ENCODE data around the gene MYO3B.

DNA sequence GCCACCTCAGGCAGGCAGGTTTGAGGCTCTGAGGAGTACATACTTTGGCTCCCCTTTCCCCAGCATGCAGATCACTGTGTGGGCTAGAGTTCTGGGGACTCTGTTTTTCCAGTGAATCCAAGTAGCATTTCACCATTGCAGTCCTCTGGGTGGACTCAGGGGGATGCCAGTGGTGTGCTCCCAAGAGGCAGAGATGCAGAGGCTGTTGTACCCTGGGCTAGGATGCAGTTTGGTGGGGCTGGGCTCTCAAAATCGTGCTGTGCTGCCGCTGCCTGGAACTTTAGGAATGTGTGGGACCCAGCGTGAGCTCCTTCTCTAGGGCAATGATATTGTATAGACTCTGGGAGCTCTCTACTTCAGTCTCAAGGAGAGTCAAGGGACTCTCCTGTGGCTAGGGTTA, 104.9 kb downstream of the MYO3B start:
- TF ChIP-seq, protein P1, sequence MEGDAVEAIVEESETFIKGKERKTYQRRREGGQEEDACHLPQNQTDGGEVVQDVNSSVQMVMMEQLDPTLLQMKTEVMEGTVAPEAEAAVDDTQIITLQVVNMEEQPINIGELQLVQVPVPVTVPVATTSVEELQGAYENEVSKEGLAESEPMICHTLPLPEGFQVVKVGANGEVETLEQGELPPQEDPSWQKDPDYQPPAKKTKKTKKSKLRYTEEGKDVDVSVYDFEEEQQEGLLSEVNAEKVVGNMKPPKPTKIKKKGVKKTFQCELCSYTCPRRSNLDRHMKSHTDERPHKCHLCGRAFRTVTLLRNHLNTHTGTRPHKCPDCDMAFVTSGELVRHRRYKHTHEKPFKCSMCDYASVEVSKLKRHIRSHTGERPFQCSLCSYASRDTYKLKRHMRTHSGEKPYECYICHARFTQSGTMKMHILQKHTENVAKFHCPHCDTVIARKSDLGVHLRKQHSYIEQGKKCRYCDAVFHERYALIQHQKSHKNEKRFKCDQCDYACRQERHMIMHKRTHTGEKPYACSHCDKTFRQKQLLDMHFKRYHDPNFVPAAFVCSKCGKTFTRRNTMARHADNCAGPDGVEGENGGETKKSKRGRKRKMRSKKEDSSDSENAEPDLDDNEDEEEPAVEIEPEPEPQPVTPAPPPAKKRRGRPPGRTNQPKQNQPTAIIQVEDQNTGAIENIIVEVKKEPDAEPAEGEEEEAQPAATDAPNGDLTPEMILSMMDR (IDR thresholded peaks at IDR 0.05; ENCODE audit: low read depth, low read length) = no peak
- no peak for TF ChIP-seq EZH2phosphoT487 (IDR thresholded peaks at IDR 0.05; ENCODE audit: low read depth)
